GM20000 (cell line): ENCODE measurements around the gene KLF11.
A peak's percentile ranks its signal among the peaks of the same experiment; 100 is the strongest.

Source experiments
- DNase-seq: peaks from one replicate; pipeline ENCODE4 v3.0.0; 2012; ENCODE audit warnings: low spot score
- CTCF ChIP-seq: IDR thresholded peaks from 2 replicates; pipeline ENCODE4 v1.5.1; 2012; ENCODE audit warnings: mild to moderate bottlenecking, control low read depth; ENCODE audit errors: extremely low read depth, missing control alignments

Gene KLF11

DNA sequence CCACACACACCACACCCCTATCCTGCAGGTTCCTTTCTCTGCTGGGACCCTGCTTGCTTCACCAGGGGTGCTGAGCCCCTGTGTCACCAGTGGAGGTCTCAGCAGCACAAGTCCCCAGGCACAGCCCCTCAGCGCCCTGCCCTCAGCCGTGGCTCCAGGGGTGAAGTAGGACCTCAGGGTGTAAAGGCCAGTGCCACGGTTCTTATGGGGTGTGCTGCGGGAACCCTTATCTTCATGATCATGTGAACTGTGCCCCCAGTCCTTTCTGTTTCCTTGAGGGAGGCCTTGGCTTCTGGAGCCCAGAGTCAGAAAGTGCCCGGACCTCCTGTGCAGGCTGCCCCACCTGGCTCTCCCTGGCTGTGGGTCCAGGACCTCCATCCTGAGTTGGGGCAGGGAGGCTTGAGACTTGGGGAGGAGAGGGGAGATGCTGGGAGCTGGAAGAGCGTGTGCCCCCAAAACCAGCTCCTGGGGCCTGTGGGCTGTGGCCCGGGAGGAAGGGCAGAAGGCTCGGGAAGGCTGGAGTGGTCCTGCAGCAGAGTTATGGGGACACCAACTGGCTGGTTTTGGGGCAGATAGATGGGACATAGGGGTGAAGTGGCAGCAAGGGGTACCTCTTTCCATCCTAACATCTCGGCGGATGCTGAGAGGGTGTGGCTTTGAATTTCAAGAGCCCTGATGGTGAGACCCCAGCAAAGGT lies 20.2 kb upstream of the KLF11 start:
- DNase-seq: no peak
- no peak for TF ChIP-seq CTCF

GRCh38 chr2:10026940-10027569 lies 16.3 kb upstream of the KLF11 start:
- no peak for DNase-seq
- no peak for TF ChIP-seq CTCF

GRCh38 chr2:10027660-10028330 lies 15.6 kb upstream of the KLF11 start:
- no peak for TF ChIP-seq CTCF
- no peak for DNase-seq

GRCh38 chr2:10028407-10028987 lies 14.9 kb upstream of the KLF11 start:
- DNase-seq: no peak
- TF ChIP-seq CTCF: peak; percentile 4

- no peak for TF ChIP-seq CTCF
- DNase-seq: peak; percentile 84
These were observed 14.1 kb upstream of the KLF11 start for GRCh38 chr2:10028988-10029874.

GRCh38 chr2:10029875-10030223 lies 13.5 kb upstream of the KLF11 start:
- no peak for DNase-seq
- no peak for TF ChIP-seq CTCF
